Measurements from ENCODE around the gene HRAS. TPM values are rescaled to one million over a fixed set of nuclear protein-coding genes. Genes with fewer than 3 reads are reported as not detected.
A peak's percentile ranks its signal among the peaks of the same experiment; 100 is the strongest.

Gene HRAS
- total and polyA plus RNA-seq, 2 of the 8 experiments (the other 6 are each of a cell fraction or from before 2014, with no cell fraction given), result 44.3 to 54.7 TPM

- Histone ChIP-seq H2BK5ac (ENCODE audit: low read depth, low read length) (no peak overlapping the region; the same call in 1 of the 2 replicates), H3K23me2 (ENCODE audit: low read depth, low read length) (peaks cover 12% of the 10 kb centered on the region)
Measured at GRCh38 chr11:579830-580601, 44.6 kb upstream of the HRAS start.

More at GRCh38 chr11:579830-580601, 44.6 kb upstream of the HRAS start:
- no peak overlapping the region for H4K5ac ChIP-seq (ENCODE audit: insufficient read length, low read depth, low read length)
- H2BK12ac ChIP-seq (ENCODE audit: low read depth, low read length), result no peak overlapping the region
- no peak overlapping the region for H2BK120ac ChIP-seq (replicated peaks; ENCODE audit: low read depth, low read length)
- no peak overlapping the region for H3K56ac ChIP-seq (replicated peaks; ENCODE audit: insufficient read length, low read depth, low read length)
- no peak overlapping the region for H4K8ac ChIP-seq (ENCODE audit: extremely low read depth, insufficient read depth, low read length)
- no peak overlapping the region for H2AK5ac ChIP-seq (ENCODE audit: low read depth, low read length)
- no peak overlapping the region for H3K23ac ChIP-seq (ENCODE audit: insufficient read length)
- H3K4me2 ChIP-seq (ENCODE audit: insufficient read depth in 1 of 2, low read depth in 2 of 2, low read length in 2 of 2), result no peak overlapping the region; a peak in 1 of 4 replicates
- H3K79me2 ChIP-seq (ENCODE audit: control insufficient read depth in 1 of 2, insufficient read depth in 2 of 2, low read length in 2 of 2), result peaks cover 38 to 61% of the 10 kb centered on the region in 2 experiments
- DNase-seq (ENCODE audit: low read depth in 1 of 2, low spot score in 2 of 2) (no peak), FAIRE-seq (no peak)
- POLR2A ChIA-PET (ENCODE audit: partially characterized antibody), result interaction anchor here (0.8 to 0.9 kb wide), 2 partner anchors 9 to 257 kb away, joined by 3 read pairs; no protein-coding TSS in a partner anchor
- H3K9ac ChIP-seq (replicated peaks in 1 of 4; ENCODE audit: extremely low read depth in 1 of 4, low read depth in 3 of 4, low read length in 3 of 4), result peak overlapping the region in 1 of 4 experiments; percentile 9; a peak in 1 of 7 replicates
- H3K27ac ChIP-seq (ENCODE audit: low read depth, low read length), result 0 out of 2 replicates have a peak overlapping the region, but pooled peaks have one; percentile 10
- H2AFZ ChIP-seq (ENCODE audit: low read length), result no peak overlapping the region
- no peak overlapping the region for H4K91ac ChIP-seq (replicated peaks; ENCODE audit: insufficient read length, low read length)
- CTCF ChIA-PET (ENCODE audit: partially characterized antibody), result interaction anchor here (0.8 to 1.6 kb wide), 6 partner anchors 9 to 147 kb away, joined by 3 to 6 read pairs (median 3); no protein-coding TSS in a partner anchor
- H2BK15ac ChIP-seq (ENCODE audit: low read length), result no peak overlapping the region
- H3K14ac ChIP-seq (ENCODE audit: insufficient read length), result no peak overlapping the region
- peaks cover 4 to 11% (median 6%) of the 10 kb centered on the region in 4 experiments for H3K4me1 ChIP-seq (replicated peaks in 1 of 4; ENCODE audit: control insufficient read depth in 3 of 4, insufficient read depth in 4 of 4, low read length in 3 of 4)
- H3K79me1 ChIP-seq (ENCODE audit: low read depth, low read length), result peaks cover 25% of the 10 kb centered on the region
- no peaks in the 10 kb centered on the region for H3K9me3 ChIP-seq (ENCODE audit: insufficient read depth in 2 of 2, low read depth in 1 of 2, low read length in 1 of 2)
- WGBS, 2 experiments (ENCODE audit: extremely low coverage in 1 of 2, insufficient coverage in 1 of 2, insufficient read length in 1 of 2, insufficient replicate concordance in 2 of 2, low coverage in 1 of 2, low lambda C conversion rate in 2 of 2, missing lambda C conversion rate in 1 of 2), result 93% methylated on average over 19 of the region's 20 CpGs; no CpG with 5 or more reads in 1 of the 2 experiments
- no peak overlapping the region for H3K4ac ChIP-seq (replicated peaks; ENCODE audit: insufficient read length, low read depth, low read length)
- no peak overlapping the region for H2BK20ac ChIP-seq (ENCODE audit: low read length)
- H3K27me3 ChIP-seq (replicated peaks in 1 of 4; ENCODE audit: control insufficient read depth in 3 of 4, extremely low read depth in 1 of 4, insufficient read depth in 3 of 4, low read length in 3 of 4), result peaks cover 1 to 6% (median 4%) of the 10 kb centered on the region in 4 experiments
- peaks cover 3 to 19% (median 11%) of the 10 kb centered on the region in 4 experiments; a peak in 6 of 8 replicates for H3K36me3 ChIP-seq (ENCODE audit: control insufficient read depth in 2 of 4, insufficient read depth in 4 of 4, low read length in 3 of 4)
- peaks cover 44 to 51% of the 10 kb centered on the region in 2 experiments for H4K20me1 ChIP-seq (replicated peaks in 1 of 2; ENCODE audit: control insufficient read depth in 1 of 2, insufficient read depth in 2 of 2, low read length in 2 of 2)
- TF ChIP-seq GTF2F1 (IDR thresholded peaks at IDR 0.05; ENCODE audit: borderline replicate concordance, low read depth, low read length) (no peak), SIRT6 (IDR thresholded peaks at IDR 0.05; ENCODE audit: low read length) (no peak), SRF (IDR thresholded peaks at IDR 0.05; ENCODE audit: low read depth, low read length) (no peak), BACH1 (IDR thresholded peaks at IDR 0.05; ENCODE audit: low read length) (no peak), HDAC2 (IDR thresholded peaks at IDR 0.05; ENCODE audit: borderline replicate concordance in 1 of 2, low read depth in 2 of 2, low read length in 2 of 2) (no peak), KDM1A (IDR thresholded peaks at IDR 0.05; ENCODE audit: borderline replicate concordance, low read length) (no peak), POLR2A (IDR thresholded peaks at IDR 0.05; ENCODE audit: control extremely low read depth in 1 of 2, low read depth in 2 of 2, low read length in 2 of 2) (no peak), JUND (IDR thresholded peaks at IDR 0.05; ENCODE audit: low read length) (no peak), PHF8 (conservative IDR thresholded peaks at IDR 0.05; ENCODE audit: low read depth, low read length) (no peak), TAF1 (IDR thresholded peaks at IDR 0.05; ENCODE audit: low read depth, low read length) (no peak)
- no peak overlapping the region for H3K18ac ChIP-seq (ENCODE audit: extremely low read depth, low read length)
- no peak overlapping the region for H3K4me3 ChIP-seq (ENCODE audit: extremely low read depth in 1 of 4, insufficient read depth in 2 of 4, low read depth in 3 of 4, low read length in 4 of 4)

Measured in H1 (cell line).